ENCODE data around the gene ADAMTS12.

DNA sequence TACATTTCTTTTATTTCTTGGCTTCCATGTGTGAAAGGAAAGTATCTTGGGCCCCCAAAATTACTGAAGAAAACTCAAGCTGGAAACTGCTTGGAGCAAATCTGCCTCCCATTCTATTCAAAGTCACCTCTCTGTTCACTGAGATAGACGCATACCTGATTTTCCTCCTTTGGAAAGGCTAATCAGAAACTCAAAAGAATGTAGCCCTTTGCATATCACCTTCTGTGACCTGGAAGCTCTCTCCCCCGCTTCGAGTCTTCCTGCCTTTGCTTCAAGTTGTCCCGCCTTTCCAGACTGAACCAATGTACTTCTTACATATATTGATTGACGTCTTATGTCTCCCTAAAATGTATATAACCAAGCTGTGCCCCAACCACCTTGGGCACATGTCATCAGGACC lies 39.3 kb upstream of the ADAMTS12 start:
- TF ChIP-seq, protein P1, sequence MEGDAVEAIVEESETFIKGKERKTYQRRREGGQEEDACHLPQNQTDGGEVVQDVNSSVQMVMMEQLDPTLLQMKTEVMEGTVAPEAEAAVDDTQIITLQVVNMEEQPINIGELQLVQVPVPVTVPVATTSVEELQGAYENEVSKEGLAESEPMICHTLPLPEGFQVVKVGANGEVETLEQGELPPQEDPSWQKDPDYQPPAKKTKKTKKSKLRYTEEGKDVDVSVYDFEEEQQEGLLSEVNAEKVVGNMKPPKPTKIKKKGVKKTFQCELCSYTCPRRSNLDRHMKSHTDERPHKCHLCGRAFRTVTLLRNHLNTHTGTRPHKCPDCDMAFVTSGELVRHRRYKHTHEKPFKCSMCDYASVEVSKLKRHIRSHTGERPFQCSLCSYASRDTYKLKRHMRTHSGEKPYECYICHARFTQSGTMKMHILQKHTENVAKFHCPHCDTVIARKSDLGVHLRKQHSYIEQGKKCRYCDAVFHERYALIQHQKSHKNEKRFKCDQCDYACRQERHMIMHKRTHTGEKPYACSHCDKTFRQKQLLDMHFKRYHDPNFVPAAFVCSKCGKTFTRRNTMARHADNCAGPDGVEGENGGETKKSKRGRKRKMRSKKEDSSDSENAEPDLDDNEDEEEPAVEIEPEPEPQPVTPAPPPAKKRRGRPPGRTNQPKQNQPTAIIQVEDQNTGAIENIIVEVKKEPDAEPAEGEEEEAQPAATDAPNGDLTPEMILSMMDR (IDR thresholded peaks at IDR 0.05; ENCODE audit: poor library complexity, severe bottlenecking): no peak
- TF ChIP-seq EZH2 (IDR thresholded peaks at IDR 0.05; ENCODE audit: borderline replicate concordance, insufficient read depth, low read length, poor library complexity, severe bottlenecking): no peak
- no peak for TF ChIP-seq SMC3 (conservative IDR thresholded peaks at IDR 0.05; ENCODE audit: poor library complexity)
- TF ChIP-seq POLR2AphosphoS5 (IDR thresholded peaks at IDR 0.05): no peak
- no peak for TF ChIP-seq TAF1 (IDR thresholded peaks at IDR 0.05; ENCODE audit: low read depth)
- TF ChIP-seq RAD21 (conservative IDR thresholded peaks at IDR 0.05): no peak
- no peak for TF ChIP-seq EP300 (conservative IDR thresholded peaks at IDR 0.05; ENCODE audit: poor library complexity, severe bottlenecking)

Measured in neural cell (in vitro differentiated cells).